Kidney (tissue), 14 donors: Measurements from ENCODE around the gene ADSS1. TPM values are rescaled to one million over a fixed set of nuclear protein-coding genes. Genes with fewer than 3 reads are reported as not detected.

ENCODE experiments used
- DNase-seq, 5 donors: peaks; one replicate each; pipeline ENCODE4 v3.0.0-alpha.2; 2013 to 2020
- FAIRE-seq: peaks from 2 replicates; lab custom pipeline; 2012; peaks lifted over from hg19 to GRCh38; lab: Jason Lieb, UNC
- H3K27ac ChIP-seq, 2 donors: one replicate each; pipeline ENCODE4 v1.7.0; 2013; ENCODE audit warnings: low read depth in 2 of 2, low read length in 2 of 2, inconsistent platforms in 1 of 2
- H3K27me3 ChIP-seq: one replicate; pipeline ENCODE4 v1.7.1; 2013; ENCODE audit warnings: low read length, inconsistent platforms; ENCODE audit not compliant: control insufficient read depth, insufficient read depth
- H3K36me3 ChIP-seq, 3 donors: one replicate each; pipeline versions ENCODE4 v1.7.0 to v1.7.1; 2013; ENCODE audit warnings: low read length in 3 of 3, control low read depth in 1 of 3, inconsistent platforms in 1 of 3; ENCODE audit not compliant: insufficient read depth in 3 of 3, control insufficient read depth in 2 of 3
- H3K4me1 ChIP-seq, 3 donors: one replicate each; pipeline versions ENCODE4 v1.7.0 to v1.7.1; 2013; ENCODE audit warnings: low read length in 3 of 3, inconsistent platforms in 1 of 3, low read depth in 1 of 3; ENCODE audit not compliant: control insufficient read depth in 2 of 3, insufficient read depth in 2 of 3
- H3K4me3 ChIP-seq, 3 donors: one replicate each; pipeline versions ENCODE4 v1.7.0 to v1.8.1; 2013; ENCODE audit warnings: low read length in 3 of 3, control low read depth in 1 of 3, inconsistent platforms in 1 of 3
- H3K9ac ChIP-seq, 3 donors: one replicate each; pipeline versions ENCODE4 v1.7.0 to v1.7.1; 2013; ENCODE audit warnings: low read length in 3 of 3, control low read depth in 1 of 3, inconsistent platforms in 1 of 3
- H3K9me3 ChIP-seq, 3 donors: one replicate each; pipeline versions ENCODE4 v1.7.0 to v1.7.1; 2013; ENCODE audit warnings: low read length in 3 of 3, control low read depth in 1 of 3, inconsistent platforms in 1 of 3; ENCODE audit not compliant: control insufficient read depth in 2 of 3, insufficient read depth in 1 of 3
- CTCF ChIP-seq: IDR thresholded peaks from 3 replicates; pipeline ENCODE4 v1.5.1; 2012; ENCODE audit warnings: mild to moderate bottlenecking, moderate library complexity, borderline replicate concordance; ENCODE audit not compliant: insufficient read depth; ENCODE audit errors: extremely low read depth
- intact Hi-C: fragments of 100-400 bp; cut with DNase I; formaldehyde crosslinking; loops from one replicate; pipeline ENCODE4 v1.11.1; 2022
- polyA plus RNA-seq: library from polyadenylated mRNA; stranded (reverse); fragments of 350-450 nt; fragmentation: Illumina TruSeq; extraction: RNeasy Lipid Tissue Mini Kit (QIAGEN cat#74804); gene quantifications from one replicate; pipeline ENCODE4 v1.2.3, GENCODE V29; 2014; ENCODE audit warnings: low read depth, low replicate concordance; ENCODE audit not compliant: insufficient read depth
- total RNA-seq: library from RNA; stranded (reverse); fragmentation: NEBNext Ultra II Directional; extraction: Animal tissue kit (Norgen Biotek cat#: 25700); gene quantifications from one replicate; pipeline ENCODE4 v1.2.1, GENCODE V29; 2021
- donor health status: control.
- donor health status: control.
- donor health status: control.
- donor health status: control.
- donor health status: control.
- donor health status: DM: yes; HTN: yes; CAD: no.
- donor health status: Normal renal cell carcinoma (clear cell type).

Gene ADSS1
- total and polyA plus RNA-seq, 2 donors from 2014 or later: 7.5 to 16.5 TPM

DNA sequence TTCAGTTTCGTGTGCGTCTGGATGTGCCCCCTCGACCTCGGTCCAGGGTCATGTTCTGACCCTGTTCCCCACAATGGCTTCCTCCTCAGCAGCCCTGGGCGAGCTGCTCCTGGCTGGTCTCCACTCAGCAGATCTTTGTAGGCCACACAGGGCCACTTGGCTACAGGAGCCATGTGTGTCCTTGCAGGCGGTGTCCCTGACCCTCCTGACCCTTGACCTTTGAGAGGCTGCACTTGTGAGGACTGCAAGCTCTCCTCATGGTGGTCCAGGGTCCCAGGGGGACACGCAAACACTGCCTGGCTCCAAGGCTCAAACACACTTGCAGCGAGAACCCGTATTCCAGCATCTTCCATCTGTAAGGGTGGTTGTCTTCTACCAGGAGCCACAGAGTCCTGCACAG is 21.4 kb downstream of the ADSS1 start:
- no peaks in the 10 kb centered on the region for H3K27me3 ChIP-seq
- H3K9me3 ChIP-seq: no peaks in the 10 kb centered on the region
- DNase-seq (peak in 1 of 5 donors; percentile 63), FAIRE-seq (no peak)
- peaks cover 3 to 17% (median 7%) of the 10 kb centered on the region in 3 donors for H3K4me1 ChIP-seq
- H3K36me3 ChIP-seq: peaks cover 0 to 12% (median 6%) of the 10 kb centered on the region in 3 donors
- no peak overlapping the region for H3K27ac ChIP-seq
- H3K4me3 ChIP-seq: no peak overlapping the region
- no peak overlapping the region for H3K9ac ChIP-seq
- no peak for TF ChIP-seq CTCF
- intact Hi-C loops: no loop called here

DNA sequence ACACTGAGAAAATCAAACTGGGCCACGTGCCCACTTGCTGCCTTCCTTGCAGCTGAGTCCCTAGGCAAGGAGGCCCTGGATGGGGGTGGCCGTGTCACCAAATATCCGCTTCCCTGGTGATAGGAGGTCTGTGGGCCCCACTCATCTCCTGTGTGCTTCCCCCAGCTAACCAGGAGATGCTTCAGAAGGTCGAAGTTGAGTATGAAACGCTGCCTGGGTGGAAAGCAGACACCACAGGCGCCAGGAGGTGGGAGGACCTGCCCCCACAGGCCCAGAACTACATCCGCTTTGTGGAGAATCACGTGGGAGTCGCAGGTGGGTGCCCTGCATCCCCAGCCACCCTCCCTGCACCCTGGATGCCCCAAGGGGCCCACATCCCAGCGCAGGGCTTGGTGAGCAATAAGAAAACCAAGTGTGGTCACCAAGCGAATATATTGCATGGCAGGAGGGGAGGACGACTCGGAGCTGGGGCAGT is 22.1 kb downstream of the ADSS1 start:
- Histone ChIP-seq H3K9ac (no peak overlapping the region), H3K4me1 (peaks cover 3 to 17% (median 7%) of the 10 kb centered on the region in 3 donors), H3K27ac (no peak overlapping the region), H3K9me3 (no peaks in the 10 kb centered on the region), H3K4me3 (no peak overlapping the region), H3K27me3 (no peaks in the 10 kb centered on the region), H3K36me3 (peaks cover 0 to 12% (median 6%) of the 10 kb centered on the region in 3 donors)
- intact Hi-C loops: no loop called here
- DNase-seq (peak in 1 of 5 donors; percentile 54), FAIRE-seq (no peak)
- no peak for TF ChIP-seq CTCF

DNA sequence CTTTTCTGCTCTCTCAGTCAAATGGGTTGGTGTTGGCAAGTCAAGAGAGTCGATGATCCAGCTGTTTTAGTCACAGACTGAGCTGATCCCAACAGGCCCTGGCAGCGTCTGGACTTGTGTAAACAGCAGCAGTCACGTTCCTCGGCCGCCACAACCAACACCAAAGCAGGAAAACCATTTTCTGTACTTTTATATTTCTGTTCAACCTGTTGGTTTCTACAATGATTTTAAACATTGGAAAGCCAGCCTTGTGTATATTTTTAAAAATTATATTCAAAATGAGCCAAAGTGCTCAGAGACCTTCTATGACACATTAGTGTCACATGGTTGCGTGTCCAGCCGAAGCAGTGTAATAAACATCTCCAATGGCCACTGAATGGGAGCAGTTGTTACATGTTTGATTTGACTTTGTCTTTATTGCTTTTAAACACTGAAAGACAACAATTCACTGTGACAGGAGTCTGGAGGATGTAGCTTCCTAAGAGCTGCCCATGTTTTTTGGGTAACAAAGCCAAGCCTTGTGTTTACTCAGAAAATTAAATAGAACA is 23.0 kb downstream of the ADSS1 start:
- intact Hi-C loops: no loop called here
- Histone ChIP-seq H3K36me3 (peaks cover 0 to 12% (median 6%) of the 10 kb centered on the region in 3 donors), H3K27ac (no peak overlapping the region), H3K27me3 (no peaks in the 10 kb centered on the region), H3K4me3 (no peak overlapping the region), H3K4me1 (peaks cover 3 to 17% (median 7%) of the 10 kb centered on the region in 3 donors), H3K9ac (no peak overlapping the region), H3K9me3 (no peaks in the 10 kb centered on the region)
- no peak for TF ChIP-seq CTCF
- DNase-seq (peak in 3 of 5 donors; percentile 44 to 84 (median 75)), FAIRE-seq (no peak)
